HepG2 (cell line): ENCODE data around the gene SBK1. TPM values are rescaled to one million over a fixed set of nuclear protein-coding genes. Genes with fewer than 3 reads are reported as not detected.

ENCODE experiments used
- ARNT2 ChIP-seq: sonication (generic); formaldehyde crosslinking; IDR thresholded peaks from 2 replicates; pipeline ENCODE4 v1.8.0; 2022; ENCODE audit warnings: mild to moderate bottlenecking, low read depth, missing genetic modification reagents, moderate library complexity
- BCL3 ChIP-seq: sonication (generic); formaldehyde crosslinking; IDR thresholded peaks from 2 replicates; pipeline ENCODE4 v1.5.1; 2020; ENCODE audit warnings: mild to moderate bottlenecking, missing genetic modification reagents, moderate library complexity
- DPF2 ChIP-seq: sonication (generic); formaldehyde crosslinking; IDR thresholded peaks from 2 replicates; pipeline ENCODE4 v1.4.0; 2020; ENCODE audit warnings: mild to moderate bottlenecking, low read depth, missing genetic modification reagents, borderline replicate concordance
- FOXO1 ChIP-seq: sonication (generic); formaldehyde crosslinking; IDR thresholded peaks from 2 replicates; pipeline ENCODE4 v1.4.0; 2020; ENCODE audit warnings: missing genetic modification reagents
- GTF3A ChIP-seq: sonication (generic); formaldehyde crosslinking; conservative IDR thresholded peaks from 2 replicates; pipeline ENCODE4 v1.4.0; 2020; ENCODE audit warnings: mild to moderate bottlenecking, missing genetic modification reagents
- HNRNPK ChIP-seq: fragments of 200-400 bp; formaldehyde crosslinking; IDR thresholded peaks from 2 replicates; pipeline ENCODE4 v1.6.1; 2018; ENCODE audit warnings: low read length, low read depth, moderate library complexity, mild to moderate bottlenecking; ENCODE audit not compliant: poor library complexity, severe bottlenecking
- KDM3A ChIP-seq: IDR thresholded peaks from 2 replicates; pipeline ENCODE4 v1.6.1; 2018; ENCODE audit warnings: low read depth, missing compliant biosample characterization
- KDM4B ChIP-seq: sonication (generic); formaldehyde crosslinking; IDR thresholded peaks from 2 replicates; pipeline ENCODE4 v1.4.0; 2020; ENCODE audit warnings: missing genetic modification reagents
- KLF12 ChIP-seq: sonication (generic); formaldehyde crosslinking; IDR thresholded peaks from 2 replicates; pipeline ENCODE4 v1.4.0; 2020; ENCODE audit warnings: missing genetic modification reagents, borderline replicate concordance
- KLF13 ChIP-seq: sonication (generic); formaldehyde crosslinking; IDR thresholded peaks from 2 replicates; pipeline ENCODE4 v1.4.0; 2020; ENCODE audit warnings: mild to moderate bottlenecking, missing genetic modification reagents
- KLF16 ChIP-seq, 2 experiments: sonication (generic) in 1 of 2; formaldehyde crosslinking in 1 of 2; IDR thresholded peaks; 2 replicates each; pipeline versions ENCODE4 v1.6.1 to v1.8.0; 2016 to 2023; ENCODE audit warnings: missing genetic modification reagents in 2 of 2, missing compliant biosample characterization in 1 of 2
- RXRB ChIP-seq: IDR thresholded peaks from 2 replicates; pipeline ENCODE4 v1.6.1; 2016; ENCODE audit warnings: borderline replicate concordance, missing genetic modification reagents, missing compliant biosample characterization
- SALL1 ChIP-seq: sonication (generic); formaldehyde crosslinking; IDR thresholded peaks from 2 replicates; pipeline ENCODE4 v1.8.0; 2022; ENCODE audit warnings: mild to moderate bottlenecking, missing genetic modification reagents
- SRY ChIP-seq: sonication (generic); formaldehyde crosslinking; IDR thresholded peaks from 2 replicates; pipeline ENCODE4 v1.8.0; 2022; ENCODE audit warnings: mild to moderate bottlenecking, missing genetic modification reagents
- TCF7L2 ChIP-seq: IDR thresholded peaks from 2 replicates; pipeline ENCODE4 v1.6.1; 2011; ENCODE audit warnings: mild to moderate bottlenecking, low read depth, low read length, moderate library complexity
- TOE1 ChIP-seq: sonication (generic); formaldehyde crosslinking; IDR thresholded peaks from 2 replicates; pipeline ENCODE4 v1.4.0; 2020; ENCODE audit warnings: mild to moderate bottlenecking, missing genetic modification reagents
- ZBTB49 ChIP-seq: sonication (generic); formaldehyde crosslinking; IDR thresholded peaks from 2 replicates; pipeline ENCODE4 v1.4.0; 2020; ENCODE audit warnings: missing genetic modification reagents, borderline replicate concordance
- ZFP62 ChIP-seq: sonication (generic); formaldehyde crosslinking; IDR thresholded peaks from 2 replicates; pipeline ENCODE4 v1.4.0; 2020; ENCODE audit warnings: missing genetic modification reagents
- ZFX ChIP-seq: sonication (generic); formaldehyde crosslinking; IDR thresholded peaks from 2 replicates; pipeline ENCODE4 v1.4.0; 2020; ENCODE audit warnings: mild to moderate bottlenecking, low read depth, missing genetic modification reagents, moderate library complexity
- ZFY ChIP-seq: sonication (generic); formaldehyde crosslinking; IDR thresholded peaks from 2 replicates; pipeline ENCODE4 v1.4.0; 2020; ENCODE audit warnings: missing genetic modification reagents
- ZNF264 ChIP-seq: sonication (generic); formaldehyde crosslinking; IDR thresholded peaks from 2 replicates; pipeline ENCODE4 v1.4.0; 2020; ENCODE audit warnings: missing genetic modification reagents
- ZNF441 ChIP-seq: sonication (generic); formaldehyde crosslinking; IDR thresholded peaks from 2 replicates; pipeline ENCODE4 v1.7.0; 2021; ENCODE audit warnings: missing genetic modification reagents, borderline replicate concordance
- ZNF530 ChIP-seq: sonication (generic); formaldehyde crosslinking; IDR thresholded peaks from 2 replicates; pipeline ENCODE4 v1.5.0; 2020; ENCODE audit warnings: low read depth, mild to moderate bottlenecking, missing genetic modification reagents
- polyA plus RNA-seq, 8 experiments: library from polyadenylated mRNA; depleted of rRNA in 3 of 8; stranded (reverse) in 7 of 8; unstranded in 1 of 8; fragments of >200 nt; fragmentation: Illumina TruSeq in 4 of 8; extraction: Trizol in 4 of 8; gene quantifications; 2 replicates each; pipeline versions ENCODE4 v1.2.1 to v1.2.3, GENCODE V29; 2011 to 2016; ENCODE audit warnings: low read depth in 4 of 8, missing spikeins in 1 of 8, mixed read lengths in 1 of 8; ENCODE audit not compliant: insufficient read depth in 1 of 8
- total RNA-seq, 5 experiments: library from RNA; depleted of rRNA; stranded (reverse); fragments of >200 nt; fragmentation: Illumina TruSeq; extraction: Trizol; gene quantifications; 2 replicates each; pipeline ENCODE4 v1.2.3, GENCODE V29; 2016; ENCODE audit warnings: low read depth in 1 of 5
- TF ChIP-seq, protein P1 (sequence below): sonication (generic); formaldehyde crosslinking; IDR thresholded peaks from 2 replicates; pipeline ENCODE4 v1.8.1; 2023; ENCODE audit warnings: mild to moderate bottlenecking, moderate library complexity, missing genetic modification reagents
- TF ChIP-seq, protein P2 (sequence below): sonication (generic); formaldehyde crosslinking; IDR thresholded peaks from 2 replicates; pipeline ENCODE4 v1.4.0; 2020; ENCODE audit warnings: missing genetic modification reagents

Gene SBK1
- total and polyA plus RNA-seq, 2 of the 13 experiments (the other 11 are each of a cell fraction or from before 2014, with no cell fraction given) = 0.15 to 0.17 TPM

DNA sequence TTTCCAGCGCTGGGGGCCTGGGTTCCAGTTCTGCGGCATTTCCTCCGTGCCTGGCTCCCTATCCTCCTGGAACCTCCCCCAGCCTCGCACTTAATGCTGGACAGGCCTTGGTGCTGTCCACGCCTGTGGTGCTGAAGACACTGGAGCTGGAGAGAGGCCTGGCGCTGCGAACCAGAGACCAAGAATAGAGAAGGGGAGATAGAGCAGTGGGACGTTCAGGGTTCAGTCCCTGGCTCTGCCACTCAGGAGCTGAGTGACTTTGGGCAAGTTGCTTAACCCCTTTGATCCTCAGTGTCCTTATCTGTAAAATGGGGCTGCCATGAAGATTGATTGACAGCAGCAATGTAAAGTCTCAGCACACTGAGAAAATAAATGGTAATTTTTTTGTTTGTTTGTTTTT lies 11.9 kb downstream of the SBK1 start (continued):
- TF ChIP-seq, protein P1, sequence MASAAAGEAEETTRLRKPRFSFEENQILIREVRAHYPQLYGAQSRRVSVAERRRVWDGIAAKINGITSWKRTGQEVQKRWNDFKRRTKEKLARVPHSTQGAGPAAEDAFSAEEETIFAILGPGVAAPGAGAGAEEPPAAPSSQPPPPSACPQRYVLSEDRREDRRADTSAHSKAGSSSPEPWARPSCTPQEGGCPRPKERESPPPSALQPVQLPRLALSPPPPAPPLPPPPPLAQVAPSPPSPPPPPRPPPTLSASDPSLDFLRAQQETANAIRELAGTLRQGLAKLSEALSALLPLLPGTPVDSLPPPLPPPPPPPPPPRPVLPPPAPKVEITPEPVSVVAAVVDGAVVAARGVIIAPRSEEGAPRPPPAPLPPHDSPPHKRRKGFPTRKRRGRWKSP (CRISPR knock-in tag) = no peak
- TF ChIP-seq SRY (CRISPR knock-in tag) = peak; percentile 98
- TF ChIP-seq TOE1 = no peak; the same call in 1 of the 2 replicates
- peak; percentile 65; the same call in 1 of the 2 replicates for TF ChIP-seq ARNT2 (CRISPR knock-in tag)
- no peak for TF ChIP-seq TCF7L2
- peak; percentile 67 for TF ChIP-seq ZFX
- 0 out of 2 replicates have a peak, but pooled peaks have one; percentile 71 for TF ChIP-seq ZNF530 (CRISPR knock-in tag)
- peak; percentile 65 for TF ChIP-seq ZFY (CRISPR knock-in tag)
- TF ChIP-seq SALL1 (CRISPR knock-in tag) = peak; percentile 95
- TF ChIP-seq KDM4B (CRISPR knock-in tag) = peak; percentile 93; the same call in 1 of the 2 replicates
- TF ChIP-seq ZBTB49 (CRISPR knock-in tag) = peak; percentile 99
- TF ChIP-seq KDM3A (CRISPR knock-in tag) = peak; percentile 80; the same call in 1 of the 2 replicates
- TF ChIP-seq ZNF264 (CRISPR knock-in tag) = peak; percentile 92
- peak in 1 of 2 experiments; percentile 96; a peak in 2 of 4 replicates for TF ChIP-seq KLF16 (CRISPR knock-in tag; IDR thresholded peaks at IDR 0.05)
- no peak for TF ChIP-seq HNRNPK
- no peak for TF ChIP-seq KLF13 (CRISPR knock-in tag)
- TF ChIP-seq GTF3A (CRISPR knock-in tag) = no peak
- peak; percentile 81; the same call in 1 of the 2 replicates for TF ChIP-seq BCL3
- TF ChIP-seq, protein P2, sequence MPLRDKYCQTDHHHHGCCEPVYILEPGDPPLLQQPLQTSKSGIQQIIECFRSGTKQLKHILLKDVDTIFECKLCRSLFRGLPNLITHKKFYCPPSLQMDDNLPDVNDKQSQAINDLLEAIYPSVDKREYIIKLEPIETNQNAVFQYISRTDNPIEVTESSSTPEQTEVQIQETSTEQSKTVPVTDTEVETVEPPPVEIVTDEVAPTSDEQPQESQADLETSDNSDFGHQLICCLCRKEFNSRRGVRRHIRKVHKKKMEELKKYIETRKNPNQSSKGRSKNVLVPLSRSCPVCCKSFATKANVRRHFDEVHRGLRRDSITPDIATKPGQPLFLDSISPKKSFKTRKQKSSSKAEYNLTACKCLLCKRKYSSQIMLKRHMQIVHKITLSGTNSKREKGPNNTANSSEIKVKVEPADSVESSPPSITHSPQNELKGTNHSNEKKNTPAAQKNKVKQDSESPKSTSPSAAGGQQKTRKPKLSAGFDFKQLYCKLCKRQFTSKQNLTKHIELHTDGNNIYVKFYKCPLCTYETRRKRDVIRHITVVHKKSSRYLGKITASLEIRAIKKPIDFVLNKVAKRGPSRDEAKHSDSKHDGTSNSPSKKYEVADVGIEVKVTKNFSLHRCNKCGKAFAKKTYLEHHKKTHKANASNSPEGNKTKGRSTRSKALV (CRISPR knock-in tag) = peak; percentile 57; the same call in 1 of the 2 replicates
- peak; percentile 96 for TF ChIP-seq ZNF441
- peak; percentile 80 for TF ChIP-seq RXRB (CRISPR knock-in tag)
- peak; percentile 83; the same call in 1 of the 2 replicates for TF ChIP-seq KLF12 (CRISPR knock-in tag)
- peak; percentile 89 for TF ChIP-seq FOXO1 (CRISPR knock-in tag)
- no peak for TF ChIP-seq ZFP62 (CRISPR knock-in tag)
- TF ChIP-seq DPF2 (CRISPR knock-in tag) = no peak
